Upper lobe of right lung (tissue), 1 donor: ENCODE results near the gene DYDC2. TPM values are rescaled to one million over a fixed set of nuclear protein-coding genes. Genes with fewer than 3 reads are reported as not detected.

Experiments
- ATAC-seq: fragments of 200-7000 bp; cut with Tn5 transposase; one replicate; pipeline ENCODE4 v1.9.1; 2020; ENCODE audit warnings: mild to moderate bottlenecking, moderate library complexity
- DNase-seq: peaks from one replicate; pipeline ENCODE4 v3.0.0-alpha.2; 2020
- H3K27ac ChIP-seq: fragments of 200-600 bp; one replicate; pipeline ENCODE4 v1.8.0; 2022
- H3K27me3 ChIP-seq: fragments of 200-600 bp; one replicate; pipeline ENCODE4 v1.8.0; 2022; ENCODE audit warnings: mild to moderate bottlenecking
- H3K36me3 ChIP-seq: fragments of 200-600 bp; one replicate; pipeline ENCODE4 v1.8.0; 2022
- H3K4me1 ChIP-seq: fragments of 200-600 bp; one replicate; pipeline ENCODE4 v1.8.0; 2022
- H3K4me3 ChIP-seq: fragments of 200-600 bp; one replicate; pipeline ENCODE4 v1.8.0; 2022; ENCODE audit warnings: mild to moderate bottlenecking
- H3K9me3 ChIP-seq: fragments of 200-600 bp; one replicate; pipeline ENCODE4 v1.8.0; 2022
- CTCF ChIP-seq: fragments of 200-600 bp; IDR thresholded peaks from one replicate; pipeline ENCODE4 v1.8.0; 2022; ENCODE audit warnings: antibody characterized with exemption
- intact Hi-C: fragments of 100-400 bp; cut with DNase I; formaldehyde crosslinking; loops from one replicate; pipeline ENCODE4 v1.11.0; 2022
- total RNA-seq: library from RNA; stranded (reverse); fragmentation: NEBNext Ultra II Directional; extraction: Animal tissue kit (Norgen Biotek cat#: 25700); gene quantifications from one replicate; pipeline ENCODE4 v1.2.1, GENCODE V29; 2021
- donor health status: DM: no; HTN: yes; CAD: no; lungs with severe emphysema.

DYDC2 gene
- total RNA-seq, 1 donor from 2014 or later = not detected

GRCh38 chr10:80319725-80320290 is 36.8 kb upstream of the DYDC2 start:
- DNase-seq (no peak), ATAC-seq (no peak)
- no peaks in the 10 kb centered on the region for H3K27me3 ChIP-seq
- H3K4me3 ChIP-seq = no peak overlapping the region
- intact Hi-C loops = no loop called here
- H3K36me3 ChIP-seq = no peaks in the 10 kb centered on the region
- H3K4me1 ChIP-seq = no peaks in the 10 kb centered on the region
- no peaks in the 10 kb centered on the region for H3K9me3 ChIP-seq
- H3K27ac ChIP-seq = no peak overlapping the region
- no peak for TF ChIP-seq CTCF

- intact Hi-C loops = no loop called here
- Histone ChIP-seq H3K27ac (no peak overlapping the region), H3K27me3 (no peaks in the 10 kb centered on the region), H3K4me1 (no peaks in the 10 kb centered on the region), H3K9me3 (no peaks in the 10 kb centered on the region), H3K4me3 (no peak overlapping the region), H3K36me3 (no peaks in the 10 kb centered on the region)
- DNase-seq (no peak), ATAC-seq (no peak)
- no peak for TF ChIP-seq CTCF
Measured at GRCh38 chr10:80320377-80320776, 36.2 kb upstream of the DYDC2 start.

GRCh38 chr10:80321183-80321582 is 35.4 kb upstream of the DYDC2 start:
- TF ChIP-seq CTCF = no peak
- Histone ChIP-seq H3K27me3 (no peaks in the 10 kb centered on the region), H3K36me3 (no peaks in the 10 kb centered on the region), H3K9me3 (no peaks in the 10 kb centered on the region), H3K4me3 (no peak overlapping the region), H3K27ac (no peak overlapping the region), H3K4me1 (no peaks in the 10 kb centered on the region)
- DNase-seq (no peak), ATAC-seq (no peak)
- intact Hi-C loops = no loop called here

- no peak for DNase-seq
- Histone ChIP-seq H3K4me1 (no peaks in the 10 kb centered on the region), H3K4me3 (no peak overlapping the region), H3K27ac (no peak overlapping the region), H3K27me3 (no peaks in the 10 kb centered on the region), H3K36me3 (no peaks in the 10 kb centered on the region), H3K9me3 (no peaks in the 10 kb centered on the region)
- TF ChIP-seq CTCF = no peak
- ATAC-seq = no peak
- intact Hi-C loops = no loop called here
Measured at GRCh38 chr10:80322158-80322557, 34.4 kb upstream of the DYDC2 start.

- H3K27me3 ChIP-seq = no peaks in the 10 kb centered on the region
- H3K9me3 ChIP-seq = no peaks in the 10 kb centered on the region
- no peaks in the 10 kb centered on the region for H3K36me3 ChIP-seq
- H3K27ac ChIP-seq = no peak overlapping the region
- H3K4me1 ChIP-seq = no peaks in the 10 kb centered on the region
- no peak for TF ChIP-seq CTCF
- ATAC-seq (no peak), DNase-seq (no peak)
- intact Hi-C loops = no loop called here
- H3K4me3 ChIP-seq = no peak overlapping the region
Measured at GRCh38 chr10:80322711-80323110, 33.9 kb upstream of the DYDC2 start.

- ATAC-seq (no peak), DNase-seq (no peak)
- TF ChIP-seq CTCF = no peak
- intact Hi-C loops = no loop called here
- Histone ChIP-seq H3K27ac (no peak overlapping the region), H3K36me3 (no peaks in the 10 kb centered on the region), H3K4me1 (no peaks in the 10 kb centered on the region), H3K4me3 (no peak overlapping the region), H3K9me3 (no peaks in the 10 kb centered on the region), H3K27me3 (no peaks in the 10 kb centered on the region)
Measured at GRCh38 chr10:80323311-80323710, 33.3 kb upstream of the DYDC2 start.
